SK-N-SH (cell line): ENCODE data around the gene IL12RB1.

Experiments used
- CTCF ChIP-seq: fragments of 200-600 bp; sonication (generic); IDR thresholded peaks from 2 replicates; pipeline ENCODE4 v1.6.1; 2017; ENCODE audit warnings: antibody characterized with exemption, mild to moderate bottlenecking, moderate library complexity
- POLR2AphosphoS5 ChIP-seq: IDR thresholded peaks from 2 replicates; pipeline ENCODE4 v1.6.1; 2012; ENCODE audit warnings: low read depth, low read length
- REST ChIP-seq: IDR thresholded peaks from 2 replicates; pipeline ENCODE4 v1.6.1; 2012; ENCODE audit warnings: mild to moderate bottlenecking, low read depth, low read length, moderate library complexity

DNA sequence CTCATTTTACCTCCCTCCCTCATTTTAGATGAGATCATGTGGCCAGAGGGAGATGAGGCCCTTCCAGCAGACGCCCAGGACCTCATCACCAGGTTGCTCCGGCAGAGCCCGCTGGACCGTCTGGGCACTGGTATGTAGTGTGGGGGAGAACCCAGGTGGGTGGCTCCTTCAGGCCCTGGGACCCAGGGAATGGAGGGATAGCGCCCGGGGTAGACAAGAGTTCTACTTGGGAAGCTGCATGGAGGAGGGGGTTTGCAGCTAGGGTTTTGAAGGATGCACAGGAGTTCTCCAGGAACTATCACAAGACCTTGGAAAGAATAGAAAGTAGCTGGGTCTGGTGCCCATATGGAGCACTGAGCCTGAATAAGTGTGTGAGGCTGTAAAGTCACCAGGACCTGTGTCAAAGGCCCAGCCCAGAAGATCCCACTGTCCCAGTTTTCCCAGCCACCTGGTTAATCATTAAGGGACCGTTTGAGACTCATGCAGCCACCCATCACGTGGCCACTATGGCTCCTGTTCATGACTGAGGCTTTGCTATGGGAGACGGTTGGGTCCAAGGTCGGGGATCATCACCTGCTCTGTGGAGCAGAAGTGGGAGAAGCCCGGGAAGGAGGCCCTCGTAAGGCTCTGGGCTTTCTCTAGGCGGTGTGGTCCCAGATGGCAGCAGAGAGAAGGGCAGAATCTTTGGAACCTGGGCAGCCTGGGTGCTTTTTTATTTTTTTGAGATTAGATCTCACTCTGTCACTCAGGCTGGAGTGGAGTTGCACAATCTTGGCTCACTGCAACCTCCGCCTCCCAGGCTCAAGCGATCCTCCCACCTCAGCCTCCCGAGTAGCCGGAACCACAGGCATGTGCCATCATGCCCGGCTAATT, 49.2 kb upstream of the IL12RB1 start:
- TF ChIP-seq CTCF (no peak), POLR2AphosphoS5 (no peak), REST (no peak)
